SK-N-SH treated with all-trans-retinoic acid at 6 μM for 48 hours (cell line): ENCODE results near the gene PASD1.

ENCODE experiments used
- BACH2 ChIP-seq: fragments of 250-450 bp; sonication (Bioruptor Pico); IDR thresholded peaks from 2 replicates; pipeline ENCODE4 v1.9.0; 2021; ENCODE audit warnings: mild to moderate bottlenecking, borderline replicate concordance
- SNAI2 ChIP-seq: fragments of 250-450 bp; sonication (Bioruptor Pico); IDR thresholded peaks from 2 replicates; pipeline ENCODE4 v1.5.0; 2020; ENCODE audit warnings: mild to moderate bottlenecking, moderate library complexity
- TSHZ2 ChIP-seq: fragments of 250-450 bp; sonication (Bioruptor Pico); IDR thresholded peaks from 2 replicates; pipeline ENCODE4 v1.5.0; 2020; ENCODE audit warnings: mild to moderate bottlenecking, moderate library complexity
- ZC3H10 ChIP-seq: fragments of 250-450 bp; sonication (Bioruptor Pico); IDR thresholded peaks from 2 replicates; pipeline ENCODE4 v1.5.1; 2021; ENCODE audit warnings: mild to moderate bottlenecking, moderate library complexity
- ZFP30 ChIP-seq: fragments of 450-650 bp; formaldehyde crosslinking; IDR thresholded peaks from 2 replicates; pipeline ENCODE4 v1.5.0; 2022; ENCODE audit warnings: mild to moderate bottlenecking, moderate library complexity
- ZNF565 ChIP-seq: fragments of 450-650 bp; formaldehyde crosslinking; conservative IDR thresholded peaks from 2 replicates; pipeline ENCODE4 v1.5.0; 2020; ENCODE audit warnings: low read depth, mild to moderate bottlenecking, moderate library complexity
- ZNF70 ChIP-seq: fragments of 450-650 bp; formaldehyde crosslinking; IDR thresholded peaks from 2 replicates; pipeline ENCODE4 v1.5.0; 2020; ENCODE audit warnings: mild to moderate bottlenecking, moderate library complexity

- no peak for TF ChIP-seq ZNF565 (CRISPR knock-in tag)
- no peak for TF ChIP-seq ZNF70 (CRISPR knock-in tag)
- TF ChIP-seq BACH2 (CRISPR knock-in tag): no peak
- TF ChIP-seq ZC3H10 (CRISPR knock-in tag): no peak
- TF ChIP-seq ZFP30 (CRISPR knock-in tag): no peak
- no peak for TF ChIP-seq TSHZ2 (CRISPR knock-in tag)
- TF ChIP-seq SNAI2 (CRISPR knock-in tag): no peak
These were observed 117.3 kb downstream of the PASD1 start for GRCh38 chrX:151680805-151681204.
